Activated effector memory CD4-positive, alpha-beta T cell treated with anti-CD3 and anti-CD28 coated beads, Interleukin-2, amount 50 U/mL, for 16 hours (primary cell): ENCODE results near the gene USP14.
"Not testable (repeated sequence)": the region's sequence is repeated elsewhere in the genome, so short reads cannot be mapped to it uniquely, and the experiment has no call there.

Source experiments
- DNase-seq: peaks from one replicate; pipeline ENCODE4 v3.0.0-alpha.2; 2020

Gene USP14

DNA sequence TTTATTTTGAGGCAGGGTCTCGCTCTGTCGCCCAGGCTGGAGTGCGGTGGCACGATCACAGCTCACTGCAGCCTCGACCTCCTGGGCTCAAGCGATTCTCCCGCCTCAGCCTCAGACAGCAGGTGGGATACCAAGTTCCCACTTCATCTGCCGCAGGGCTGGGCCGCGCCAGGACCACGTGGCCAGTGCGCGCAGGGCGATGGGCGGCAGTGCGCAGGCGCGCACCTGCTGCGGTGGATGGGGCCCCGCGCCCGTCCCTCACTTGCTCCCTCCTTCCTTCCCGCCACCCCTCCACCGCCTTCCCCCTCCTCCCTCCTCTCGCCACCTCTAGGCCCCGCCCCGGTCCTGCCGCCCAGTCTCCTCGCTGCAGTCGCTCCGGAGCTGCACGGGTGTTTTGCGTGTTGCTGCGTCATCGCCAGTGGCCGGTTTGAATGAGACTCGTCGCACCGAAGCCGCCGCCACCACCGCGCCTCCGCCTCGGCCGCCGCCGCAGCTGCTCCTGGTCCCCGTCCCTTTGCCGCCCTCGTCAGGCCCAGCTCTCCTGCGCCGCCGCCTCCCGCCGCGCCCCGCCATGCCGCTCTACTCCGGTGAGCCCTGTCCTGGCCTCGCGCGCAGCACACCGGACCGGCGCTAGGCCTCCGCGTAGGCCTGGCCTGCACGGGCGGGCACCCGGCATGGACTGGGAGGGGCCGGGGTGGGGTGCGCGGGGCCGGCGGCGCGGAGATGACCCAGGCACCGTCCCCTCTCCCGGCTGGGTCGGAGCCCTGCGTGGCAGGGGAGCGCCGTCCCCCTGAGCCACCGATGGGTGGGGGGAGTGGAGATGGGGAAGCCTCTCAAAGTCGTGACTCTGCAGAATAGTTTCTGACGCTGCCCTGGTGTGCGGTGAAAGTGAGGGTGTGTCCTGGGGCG, at the start of gene USP14:
TSS of gene USP14 (plus strand) at position 430 of the 909 bp plus-strand sequence. CDS start at position 572, 142 bp downstream.
- peak; percentile 99 for DNase-seq

DNA sequence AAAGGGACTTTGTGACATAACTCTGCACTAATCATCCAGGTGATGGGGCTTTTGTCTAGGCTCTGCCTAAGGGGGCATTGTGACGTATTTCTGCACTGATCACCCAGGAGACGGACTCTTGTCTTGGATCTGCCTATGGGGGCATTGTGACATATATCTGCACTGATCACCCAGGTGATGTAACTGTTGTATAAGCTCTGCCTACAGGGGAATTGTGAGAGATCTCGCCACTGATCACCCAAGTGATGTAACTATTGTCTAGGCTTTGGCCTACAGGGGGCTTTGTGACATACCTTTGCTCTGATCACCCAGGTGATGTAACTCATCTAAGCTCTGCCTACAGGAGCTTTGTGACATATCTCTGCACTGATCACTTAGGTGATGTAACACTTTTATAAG, 49.7 kb upstream of the USP14 start:
- DNase-seq, result not testable (repeated sequence)

DNA sequence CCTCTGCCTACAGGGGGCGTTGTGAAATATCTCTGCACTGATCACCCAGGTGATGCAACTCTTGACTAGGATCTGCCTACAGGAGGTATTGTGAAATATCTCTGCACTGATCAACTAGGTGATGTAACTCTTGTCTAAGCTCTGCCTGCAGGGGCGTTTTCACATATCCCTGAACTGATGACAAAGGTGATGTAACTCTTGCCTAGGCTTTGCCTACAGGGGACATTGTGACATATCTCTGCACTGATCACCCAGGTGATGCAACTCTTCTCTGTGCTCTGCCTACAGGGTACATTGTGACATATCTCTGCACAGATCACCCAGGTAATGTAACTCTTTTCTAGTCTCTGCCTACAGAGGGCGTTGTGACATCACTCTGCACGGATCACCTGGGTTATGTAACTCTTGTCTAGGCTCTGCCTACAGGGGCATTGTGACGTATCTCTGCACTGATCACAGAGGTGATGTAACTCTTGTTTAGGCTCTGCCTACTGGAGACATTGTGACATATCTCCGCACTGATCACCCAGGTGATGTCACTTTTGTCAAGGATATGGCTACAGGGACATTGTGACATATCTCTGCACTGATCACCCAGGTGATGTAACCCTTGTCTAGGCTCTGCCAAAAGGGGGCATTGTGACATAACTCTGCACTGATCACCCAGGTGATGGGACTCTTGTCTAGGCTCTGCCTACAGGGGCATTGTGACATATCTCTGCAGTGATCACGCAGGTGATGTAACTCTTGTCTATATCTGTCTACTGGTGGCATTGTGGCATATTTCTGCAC, 49.0 kb upstream of the USP14 start:
- DNase-seq, result peak; percentile 73

DNA sequence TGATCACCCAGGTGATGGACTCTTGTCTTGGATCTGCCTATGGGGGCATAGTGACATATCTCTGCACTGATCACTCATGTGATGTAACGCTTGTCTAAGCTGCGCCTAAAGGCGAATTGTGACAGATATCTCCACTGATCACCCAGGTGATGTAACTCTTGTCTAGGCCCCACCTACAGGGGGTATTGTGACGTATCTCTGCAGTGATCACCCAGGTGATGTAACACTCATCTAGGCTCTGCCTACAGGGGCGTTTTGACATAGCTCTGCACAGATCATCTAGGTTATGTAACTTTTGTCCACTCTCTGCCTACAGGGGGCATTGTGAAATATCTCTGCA, 48.5 kb upstream of the USP14 start:
- peak; percentile 70 for DNase-seq

DNA sequence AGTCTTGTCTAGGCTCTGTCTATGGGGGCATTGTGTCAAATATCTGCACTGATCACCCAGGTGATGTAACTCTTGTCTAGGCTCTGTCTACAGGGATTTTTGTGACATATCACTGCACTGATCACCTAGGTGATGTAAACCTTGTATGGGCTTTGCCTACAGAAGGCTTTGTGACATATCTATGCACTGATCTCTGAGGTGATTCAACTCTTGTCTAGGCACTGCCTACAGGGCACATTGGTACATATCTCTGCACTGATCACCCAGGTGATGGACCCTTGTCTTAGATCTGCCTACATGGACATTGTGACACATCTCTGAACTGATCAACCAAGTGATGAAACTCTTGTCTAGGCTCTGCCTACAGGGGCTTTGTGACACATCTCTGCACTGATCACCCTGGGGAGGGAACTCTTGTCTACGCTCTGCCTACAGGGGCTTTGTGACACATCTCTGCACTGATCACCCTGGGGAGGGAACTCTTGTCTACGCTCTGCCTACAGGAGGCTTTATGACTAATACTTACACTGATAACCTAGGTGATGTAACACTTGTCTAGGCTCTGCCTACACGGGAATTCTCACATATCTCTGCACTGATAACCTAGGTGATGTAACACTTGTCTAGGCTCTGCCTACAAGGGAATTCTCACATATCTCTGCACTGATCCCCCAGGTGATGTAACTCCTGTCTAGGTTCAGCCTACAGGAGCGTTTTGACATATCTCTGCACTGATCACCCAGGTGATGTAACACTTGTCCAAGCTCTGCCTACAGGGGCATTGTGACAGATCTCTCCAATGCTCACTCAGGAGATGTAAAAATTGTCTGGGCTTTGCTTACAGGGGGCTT, 47.8 kb upstream of the USP14 start:
- peak; percentile 76 for DNase-seq

DNA sequence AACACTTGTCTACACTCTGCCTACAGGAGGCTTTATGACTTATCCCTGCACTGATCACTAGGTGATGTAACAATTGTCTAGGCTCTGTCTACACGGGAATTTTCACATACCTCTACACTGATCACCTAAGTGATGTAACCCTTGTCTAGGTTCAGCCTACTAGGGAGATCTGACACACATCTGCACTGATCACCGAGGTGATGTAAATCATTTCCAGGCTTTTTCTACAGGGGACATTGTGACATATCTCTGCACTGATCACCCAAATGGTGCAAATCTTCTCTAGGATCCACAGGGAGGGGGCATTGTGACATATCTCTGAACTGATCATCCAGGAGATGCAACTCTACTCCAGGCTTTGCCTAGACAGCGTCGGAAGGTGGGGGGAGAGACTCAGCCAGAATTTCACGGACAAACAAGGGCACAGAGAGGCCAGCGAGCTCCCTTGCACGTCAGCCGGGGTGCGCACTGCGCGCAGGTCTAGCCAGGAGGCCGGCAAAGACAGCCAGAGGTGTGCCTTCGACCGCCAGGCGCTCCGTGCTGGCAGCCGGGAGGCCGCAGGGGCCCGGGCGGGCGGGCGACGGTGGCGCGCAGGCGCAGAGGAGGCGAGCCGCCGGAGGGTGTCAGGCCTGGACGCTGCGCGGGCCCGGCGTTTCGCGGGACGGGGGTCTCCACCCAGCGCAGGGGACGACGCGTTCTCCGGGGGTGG, 46.9 kb upstream of the USP14 start:
- DNase-seq, result peak; percentile 89

DNA sequence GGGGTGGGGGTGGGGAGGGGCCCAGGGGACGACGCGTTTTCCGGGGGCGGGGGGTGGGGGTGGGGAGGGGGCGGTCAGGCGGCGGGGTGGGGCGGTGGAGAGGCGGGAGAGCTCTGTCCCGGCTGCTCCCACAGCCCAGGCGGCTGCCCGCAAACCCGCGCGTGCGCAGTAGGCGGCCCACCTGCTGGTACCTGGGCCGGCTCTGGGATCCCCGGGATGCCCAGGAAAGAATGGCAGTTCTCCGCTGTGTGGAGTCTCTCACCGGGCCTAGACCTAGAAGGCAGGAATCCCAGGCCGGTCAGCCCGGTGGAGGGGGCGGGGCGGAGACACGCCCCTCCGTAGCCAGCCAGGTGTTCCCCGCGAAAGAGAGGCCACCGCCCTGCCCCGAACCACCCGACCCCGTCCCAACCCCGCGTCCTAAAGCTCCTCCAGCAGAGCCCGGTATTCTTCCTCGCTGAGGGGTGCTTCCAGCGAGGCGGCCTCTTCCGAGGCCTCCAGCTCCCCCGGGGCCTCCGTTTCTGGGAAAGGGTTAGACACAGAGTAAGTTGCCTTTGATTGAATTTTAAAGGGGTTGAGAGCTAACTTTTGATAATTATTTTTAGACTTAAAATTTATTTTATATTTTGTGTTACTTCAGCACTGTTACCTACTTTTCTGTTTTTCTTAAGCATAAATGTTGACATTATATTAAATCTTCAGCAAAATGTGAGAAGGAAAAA, 46.2 kb upstream of the USP14 start:
- DNase-seq, result peak; percentile 73

DNA sequence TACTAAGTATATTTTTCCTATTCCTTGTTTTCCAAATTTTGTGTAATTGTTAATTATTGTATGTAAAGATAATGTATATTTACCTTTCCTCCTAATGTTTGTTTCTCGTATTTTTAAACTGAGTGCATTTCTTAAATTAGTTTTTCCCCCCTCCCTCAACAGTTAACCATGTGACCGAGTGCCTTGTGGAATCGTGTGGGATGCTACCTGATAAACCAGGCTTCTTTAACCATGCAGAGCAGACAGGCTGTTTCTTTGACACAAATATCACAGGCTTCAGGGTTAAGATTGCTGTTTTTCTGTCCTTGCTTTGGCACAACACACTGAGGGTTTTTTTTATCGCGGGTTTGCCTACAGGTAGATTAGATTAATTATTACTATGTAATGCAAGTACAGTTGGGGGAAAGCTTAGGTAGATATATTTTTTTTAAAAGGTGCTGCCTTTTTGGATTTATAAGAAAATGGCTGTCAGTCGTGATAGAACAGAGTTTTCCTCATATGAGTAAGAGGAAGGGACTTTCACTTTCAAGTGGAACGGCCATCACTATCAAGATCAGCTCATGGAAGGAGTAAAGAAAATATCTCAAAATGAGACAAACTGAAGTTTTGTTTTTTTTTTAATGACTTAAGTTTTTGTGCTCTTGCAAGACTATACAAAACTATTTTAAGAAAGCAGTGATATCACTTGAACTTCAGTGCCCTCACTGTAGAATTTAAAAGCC, 37.7 kb upstream of the USP14 start:
- DNase-seq, result not testable (repeated sequence)

DNA sequence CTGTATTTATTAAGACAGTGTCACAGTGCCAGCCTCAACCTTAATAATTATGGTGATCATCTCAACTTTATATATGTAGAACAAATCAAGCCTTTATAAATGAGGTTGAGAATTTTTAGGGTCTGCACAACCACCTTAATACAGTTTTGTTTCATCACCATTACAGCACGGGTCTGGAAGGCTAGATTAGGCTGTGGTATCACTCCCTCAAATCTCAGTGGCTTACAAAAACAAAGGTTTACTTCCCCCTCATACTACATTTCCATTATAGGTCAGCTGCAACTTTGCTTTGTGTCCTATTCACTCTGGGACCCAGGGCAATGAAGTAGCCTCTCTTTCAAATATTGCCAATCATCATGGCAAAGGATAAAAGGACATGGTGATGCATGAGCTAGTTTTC, 23.3 kb upstream of the USP14 start:
- DNase-seq, result no peak

DNA sequence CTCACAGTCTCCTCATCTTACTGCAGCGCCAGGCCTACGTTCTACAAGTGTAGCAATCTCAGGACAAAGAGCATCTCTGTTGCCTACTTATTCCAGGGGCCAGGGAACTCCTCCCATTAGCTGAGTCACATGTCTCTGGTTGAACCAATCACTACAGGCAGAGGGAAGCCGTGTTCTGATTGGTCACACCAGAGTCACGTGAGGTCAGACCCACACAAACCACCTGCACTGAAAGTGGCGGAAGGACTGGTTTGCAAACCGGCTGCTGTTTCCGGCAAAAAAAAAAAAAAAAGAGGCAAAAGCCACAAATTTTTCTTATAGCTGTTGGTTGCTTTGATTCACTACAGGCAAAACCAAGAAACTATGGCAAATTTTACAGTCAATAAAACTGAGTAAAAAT, 21.9 kb upstream of the USP14 start:
- peak; percentile 71 for DNase-seq

DNA sequence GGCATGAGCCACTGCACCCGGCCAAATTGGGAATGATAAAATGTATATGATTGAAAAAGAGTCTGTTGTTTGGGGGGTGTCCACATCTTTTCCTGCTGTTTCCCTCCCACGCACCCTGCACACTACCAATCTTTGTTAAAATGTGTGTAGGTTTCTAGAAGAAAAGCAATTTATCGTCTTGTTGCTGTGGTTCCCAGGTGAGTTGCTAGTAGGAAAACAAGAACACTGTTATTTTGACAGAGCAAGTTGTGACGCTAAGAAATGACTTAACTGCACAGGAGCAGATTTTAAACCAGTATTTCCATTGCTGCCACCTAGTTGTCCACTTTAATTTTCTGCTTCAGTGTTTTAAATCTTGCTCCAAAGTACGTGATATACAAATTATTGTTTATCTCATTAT, 21.0 kb upstream of the USP14 start:
- DNase-seq, result no peak

DNA sequence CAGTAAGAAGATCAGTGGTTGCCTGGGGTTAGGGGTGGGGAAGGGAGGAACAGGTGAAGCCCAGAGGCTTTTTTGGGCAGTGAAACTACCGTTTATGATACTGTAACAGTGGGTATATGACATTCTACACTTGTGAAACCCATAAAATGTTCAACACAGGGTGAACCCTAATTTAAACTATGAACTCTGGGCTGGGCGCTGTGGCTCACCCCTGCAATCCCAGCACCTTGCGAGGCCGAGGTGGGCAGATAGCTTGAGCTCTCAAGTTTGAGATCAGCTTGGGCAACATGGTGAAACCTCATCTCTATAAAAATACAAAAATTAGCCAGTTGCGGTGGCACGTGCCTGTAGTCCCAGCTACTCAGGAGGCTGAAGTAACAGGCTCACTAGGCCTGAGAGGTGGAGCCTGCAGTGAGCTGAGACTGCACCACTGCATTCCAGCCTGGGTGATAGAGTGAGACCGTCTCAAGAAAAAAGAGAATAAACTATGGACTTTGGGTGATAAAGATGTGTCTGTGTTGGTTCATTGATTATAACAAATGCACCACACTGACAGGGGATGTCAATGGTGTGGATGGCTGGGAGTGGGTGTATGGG, 17.6 kb upstream of the USP14 start:
- DNase-seq, result no peak

DNA sequence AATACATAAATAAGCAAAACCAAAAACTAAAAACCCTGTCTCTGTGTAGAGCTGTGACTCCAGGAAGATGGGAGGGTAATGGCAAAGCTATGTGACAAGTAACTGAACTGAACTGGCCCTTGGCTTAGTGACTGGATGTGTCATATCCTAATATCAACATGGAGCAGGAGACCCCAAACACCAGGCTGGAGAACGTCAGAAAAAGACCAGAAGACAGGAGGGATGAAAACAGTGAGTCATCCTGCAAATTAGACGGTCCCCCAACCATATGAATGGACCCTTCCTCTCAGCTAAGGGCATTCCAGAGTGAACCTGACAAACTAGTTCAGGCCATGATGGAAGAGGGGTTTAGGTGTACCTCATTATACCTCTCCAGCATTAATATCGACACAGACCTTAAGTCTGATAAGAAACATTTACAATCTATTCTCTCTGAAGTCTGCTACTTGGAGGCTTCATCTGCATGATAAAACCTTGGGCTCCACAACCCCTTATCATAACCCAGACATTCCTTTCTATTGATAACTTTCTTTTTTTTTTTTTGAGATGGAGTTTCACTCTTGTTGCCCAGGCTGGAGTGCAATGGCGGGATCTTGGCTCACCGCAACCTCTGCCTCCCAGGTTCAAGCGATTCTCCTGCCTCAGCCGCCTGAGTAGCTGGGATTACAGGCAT, 15.6 kb upstream of the USP14 start:
- DNase-seq, result not testable (repeated sequence)

DNA sequence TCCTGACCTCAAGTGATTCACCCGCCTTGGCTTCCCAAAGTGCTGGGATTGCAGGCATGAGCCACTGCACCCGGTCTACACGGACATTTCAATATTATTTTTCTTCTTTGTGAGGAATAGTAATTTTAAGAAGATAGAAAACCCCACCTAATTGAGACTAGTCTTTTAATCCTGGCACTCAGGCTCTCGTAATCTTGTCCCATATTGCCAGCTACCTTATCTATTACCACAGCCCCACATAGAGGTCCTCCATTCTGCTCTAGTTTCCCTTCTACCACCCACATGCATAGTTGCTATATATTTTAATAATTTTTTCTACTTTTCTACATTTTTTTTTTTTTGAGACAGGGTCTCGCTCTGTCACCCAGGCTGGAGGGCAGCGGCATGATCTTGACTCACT, 9.5 kb upstream of the USP14 start:
- DNase-seq, result no peak

DNA sequence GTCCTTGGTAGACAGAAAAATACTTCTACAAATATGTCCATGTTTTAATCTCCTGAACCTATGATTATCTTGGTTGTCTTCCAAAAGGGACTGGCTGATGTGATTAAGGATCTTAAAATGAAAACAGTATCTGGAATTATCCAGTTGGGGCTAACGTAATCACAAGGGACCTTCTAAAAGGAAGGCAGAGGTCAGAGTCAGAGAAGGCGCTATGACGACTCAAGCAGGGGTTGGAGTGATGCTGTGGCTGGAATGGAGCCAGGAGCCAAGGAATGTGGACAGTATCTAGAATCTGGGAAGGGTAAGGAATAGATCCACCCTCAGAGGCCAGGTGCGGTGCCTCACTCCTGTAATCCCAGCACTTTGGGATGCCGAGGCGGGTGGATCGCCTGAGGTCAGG, 4.2 kb upstream of the USP14 start:
- DNase-seq, result no peak

DNA sequence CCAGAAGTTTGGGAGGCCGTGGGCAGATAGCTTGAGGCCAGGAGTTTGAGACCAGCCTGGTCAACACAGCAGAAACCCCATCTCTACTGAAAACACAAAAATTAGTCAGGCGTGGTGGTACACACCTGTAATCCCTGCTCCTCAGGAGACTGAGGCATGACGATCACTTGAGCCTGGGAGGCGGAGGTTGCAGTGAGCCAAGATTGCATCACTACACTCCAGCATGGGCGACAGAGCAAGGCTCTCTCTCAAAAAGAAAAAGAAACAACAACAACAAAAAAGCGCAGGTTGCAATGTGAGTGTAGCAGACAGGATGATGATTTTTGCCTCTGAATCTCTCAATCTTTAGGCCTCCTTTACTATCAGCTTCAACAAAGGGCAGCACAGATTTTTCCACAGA, 2.7 kb upstream of the USP14 start:
- no peak for DNase-seq

DNA sequence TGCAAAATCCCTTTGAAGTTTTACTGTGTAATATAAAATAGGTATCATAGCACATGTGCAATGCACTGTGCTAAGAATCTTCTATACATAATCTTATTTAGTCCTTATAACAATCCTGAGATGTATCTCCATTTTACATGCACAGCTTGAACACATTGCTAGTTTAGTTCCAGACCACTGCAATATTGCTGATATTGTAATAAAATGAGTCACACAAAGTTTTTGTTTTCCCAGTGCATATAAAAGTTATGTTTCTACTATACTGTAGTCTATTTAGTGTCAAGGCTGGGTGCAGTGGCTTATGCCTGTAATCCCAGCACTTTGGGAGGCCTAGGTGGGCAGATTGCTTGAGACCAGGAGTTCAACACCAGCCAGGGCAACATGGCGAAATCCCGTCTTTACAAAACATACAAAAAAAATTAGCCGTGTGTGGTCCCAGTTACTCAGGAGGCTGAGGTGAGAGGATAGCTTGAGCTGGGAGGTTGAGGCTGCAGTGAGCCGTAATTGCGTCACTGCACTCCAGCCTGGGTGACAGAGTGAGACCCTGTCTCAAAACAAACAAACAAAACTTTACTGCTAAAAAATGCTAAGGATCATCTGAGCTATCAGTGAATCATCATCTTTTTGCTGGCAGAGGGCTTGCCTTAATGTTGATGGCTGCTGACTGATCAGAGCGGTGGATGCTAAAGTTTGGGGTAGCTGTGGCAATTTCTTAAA, 1.7 kb upstream of the USP14 start:
- no peak for DNase-seq

DNA sequence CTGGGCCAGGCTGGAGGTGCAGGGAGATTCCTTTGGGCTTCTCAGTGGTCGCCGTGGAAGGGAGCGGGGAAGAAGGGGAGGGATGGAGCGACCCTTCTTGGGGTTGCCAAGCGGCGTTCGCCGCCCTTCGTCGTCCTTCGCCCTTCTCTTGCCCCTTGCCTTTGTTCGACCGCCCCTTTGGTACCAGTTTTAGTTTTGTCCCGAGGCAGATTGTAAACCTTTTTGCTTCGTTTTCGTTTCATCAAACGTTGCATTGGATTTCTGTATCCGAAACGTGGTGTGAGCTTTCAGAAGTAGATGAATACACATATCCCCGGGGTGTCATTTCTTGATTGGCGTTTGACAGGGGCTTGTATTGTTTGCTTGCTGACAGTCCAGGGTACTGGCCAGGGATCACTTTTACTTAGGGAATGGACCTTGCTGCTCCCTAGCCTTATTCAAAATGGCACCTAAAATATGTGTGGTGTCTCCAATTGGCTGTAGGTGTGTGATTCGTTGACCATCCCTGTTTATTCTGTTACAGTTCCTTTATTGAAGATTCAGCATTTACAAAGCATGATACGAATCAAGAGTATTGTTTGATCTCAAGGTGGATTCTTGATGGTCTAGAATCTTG, 788 bp downstream of the USP14 start:
- DNase-seq, result no peak

DNA sequence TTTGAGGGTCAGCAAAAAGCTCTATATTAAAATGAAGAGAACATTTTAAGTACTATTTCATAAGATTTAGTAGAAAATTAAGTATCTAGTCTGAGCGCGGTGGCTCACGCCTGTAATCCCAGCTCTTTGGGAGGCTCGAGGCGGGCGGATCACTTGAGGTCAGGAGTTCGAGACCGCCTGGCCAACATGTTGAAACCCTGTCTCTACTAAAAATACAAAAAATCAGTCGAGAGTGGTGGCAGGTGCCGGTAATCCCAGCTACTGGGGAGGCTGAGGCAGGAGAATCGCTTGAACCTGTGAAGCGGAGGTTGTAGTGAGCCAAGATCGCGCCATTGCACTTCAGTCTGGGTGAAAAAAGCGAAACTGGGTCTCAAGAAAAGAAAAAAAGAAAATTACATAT, 1.6 kb downstream of the USP14 start:
- DNase-seq, result no peak
